GM19328 (cell line): ENCODE measurements around the gene MED27.

Experiments
- ATAC-seq: cut with Tn5 transposase; IDR thresholded peaks from one replicate; pipeline ENCODE4 v1.9.1; 2021; ENCODE audit warnings: mild to moderate bottlenecking, moderate library complexity; ENCODE audit not compliant: unreplicated experiment

MED27 gene

GRCh38 chr9:132079391-132080091, at the start of gene MED27:
TSS of gene MED27 (minus strand) at chr9:132079867. CDS start at chr9:132079844, 23 bp downstream.
- no peak for ATAC-seq

DNA sequence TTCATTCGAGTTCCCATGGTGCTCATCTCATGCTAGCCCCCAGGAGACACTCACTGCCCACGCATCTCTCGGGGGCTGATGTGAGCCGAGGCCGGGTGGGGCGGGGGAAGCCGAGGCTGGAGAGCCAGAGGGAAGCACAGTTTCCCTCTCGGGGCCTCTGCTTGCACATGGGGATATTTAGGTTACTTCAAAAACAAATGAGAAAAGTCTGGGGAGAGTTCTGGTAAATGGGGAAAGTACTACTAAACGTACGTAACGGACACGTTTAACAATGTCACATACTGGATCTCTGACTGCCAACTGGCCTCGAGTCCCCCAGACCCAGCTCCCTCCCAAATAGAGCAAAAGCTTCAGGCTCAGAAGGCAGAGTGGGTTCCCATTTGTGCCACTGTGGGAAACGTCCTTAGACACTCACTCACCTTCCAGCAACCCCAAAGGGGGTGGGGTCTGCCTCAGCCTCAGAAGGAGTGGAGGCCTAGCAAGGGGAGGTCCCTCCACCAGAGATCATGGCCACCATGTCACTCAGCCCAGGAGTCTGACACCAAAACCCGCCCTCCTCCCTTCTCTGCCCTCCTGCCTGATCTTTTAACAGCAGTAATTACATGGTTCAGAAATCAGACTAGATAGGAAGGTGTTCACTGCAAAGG, 48.3 kb upstream of the MED27 start:
- no peak for ATAC-seq

- no peak for ATAC-seq
These were observed 47.1 kb upstream of the MED27 start for GRCh38 chr9:132126680-132127236.

GRCh38 chr9:132125944-132126679, 46.4 kb upstream of the MED27 start:
- ATAC-seq: no peak

DNA sequence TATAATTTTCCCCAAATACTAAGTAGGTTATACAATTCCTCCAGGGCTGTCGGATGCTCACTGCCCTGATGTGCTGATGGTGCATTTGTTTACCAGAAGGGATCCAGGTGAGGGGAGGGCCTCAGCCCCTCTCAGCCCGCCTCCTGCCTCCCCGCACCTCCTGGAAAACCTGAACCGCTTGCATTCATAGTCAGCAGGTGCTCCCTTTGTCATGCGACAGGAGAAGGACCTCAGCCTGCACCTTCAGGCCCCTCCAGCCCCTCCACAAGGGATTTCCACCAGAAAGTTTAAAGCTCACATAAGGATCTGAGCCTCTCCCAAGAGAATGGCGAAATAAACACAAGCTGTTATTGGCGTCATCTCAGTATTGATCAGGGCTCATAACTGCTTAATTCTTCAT, 45.7 kb upstream of the MED27 start:
- no peak for ATAC-seq

- ATAC-seq: no peak
These were observed 45.1 kb upstream of the MED27 start for GRCh38 chr9:132124800-132125199.

DNA sequence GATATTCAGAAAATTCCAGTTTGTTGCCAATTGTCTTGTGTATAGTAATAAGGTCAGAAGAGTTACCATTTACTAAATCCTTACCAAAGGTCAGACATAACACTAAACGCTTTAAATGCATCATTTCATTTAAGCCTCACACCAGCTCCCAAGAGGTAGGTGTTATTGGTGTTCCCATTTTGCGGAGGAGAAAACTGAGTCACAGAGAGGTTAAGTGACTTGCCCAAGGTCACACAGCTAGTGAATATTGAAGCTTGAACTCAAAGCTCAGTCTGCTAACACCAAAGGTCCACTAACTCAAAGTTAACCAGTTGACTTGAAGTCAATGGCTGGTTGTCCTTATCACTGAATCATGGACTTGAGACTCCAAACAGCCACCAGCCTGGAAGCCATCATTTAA, 41.4 kb upstream of the MED27 start:
- ATAC-seq: no peak

GRCh38 chr9:132117694-132118093, 38.0 kb upstream of the MED27 start:
- no peak for ATAC-seq

DNA sequence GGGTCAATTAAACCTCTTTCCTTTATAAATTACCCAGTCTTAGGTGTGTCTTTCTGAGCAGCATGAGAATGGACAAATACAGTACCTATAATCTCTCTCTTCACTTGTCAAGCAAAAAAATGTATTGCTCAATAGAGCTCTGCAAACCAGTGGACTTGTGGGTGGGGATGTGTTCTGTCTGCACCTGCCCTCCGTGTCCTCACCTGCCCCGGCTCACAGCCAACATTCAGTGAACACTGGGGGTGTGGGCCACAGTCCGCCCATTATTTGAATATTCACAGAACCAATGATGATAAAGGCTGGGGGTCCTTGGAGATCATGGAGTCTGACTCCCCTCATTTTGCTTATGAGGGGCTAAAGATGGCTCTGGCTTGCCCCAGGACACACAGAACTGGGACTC, 36.9 kb upstream of the MED27 start:
- ATAC-seq: no peak

DNA sequence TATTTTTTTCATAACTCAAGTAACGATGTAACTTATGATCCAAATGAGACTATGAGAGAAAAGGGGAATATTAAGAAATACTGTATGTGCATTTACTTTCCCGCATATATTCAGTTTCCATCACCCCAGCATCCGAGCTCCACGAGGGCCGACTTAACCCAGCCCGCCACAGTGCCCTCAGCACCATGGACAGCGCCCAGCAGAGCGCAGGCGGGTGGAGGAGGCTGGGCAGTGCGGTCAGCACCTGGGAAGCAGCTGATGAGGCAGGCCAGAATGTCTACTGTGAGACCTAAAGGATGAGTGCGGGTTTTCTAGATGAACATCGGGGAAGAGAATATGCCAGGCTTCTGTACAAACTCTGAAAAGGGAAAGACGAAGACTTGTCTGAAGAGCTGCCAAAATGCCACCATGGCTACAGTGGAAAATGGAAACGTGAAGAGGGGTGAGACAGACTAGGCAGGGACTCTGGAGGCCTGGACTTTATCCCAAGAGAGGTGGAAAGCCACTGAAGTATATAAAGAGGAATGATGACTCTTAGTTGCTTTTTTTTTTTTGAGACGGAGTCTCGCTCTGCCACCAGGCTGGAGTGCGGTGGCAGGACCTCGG, 34.5 kb upstream of the MED27 start:
- ATAC-seq: no peak

DNA sequence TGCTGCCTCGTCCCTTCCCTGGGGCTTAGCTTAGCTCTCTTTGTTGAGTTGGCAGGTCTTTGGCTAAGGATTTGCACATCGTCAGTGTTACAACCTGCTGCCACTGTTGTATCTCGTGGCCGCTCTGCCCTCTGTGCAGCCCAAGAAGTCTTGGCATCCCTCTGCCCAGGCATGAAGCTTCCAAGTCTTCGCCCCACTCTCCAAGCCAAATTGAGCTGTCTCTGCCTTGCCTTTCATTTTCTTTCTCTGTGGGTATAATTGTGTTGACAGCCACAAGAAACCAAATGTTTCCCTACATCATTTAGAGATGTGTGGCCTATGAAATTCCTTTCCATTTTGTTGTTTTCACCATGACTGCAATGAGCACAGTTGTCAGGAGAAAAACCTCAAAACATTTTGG, 29.6 kb upstream of the MED27 start:
- ATAC-seq: no peak

- no peak for ATAC-seq
These were observed 29.1 kb upstream of the MED27 start for GRCh38 chr9:132108728-132109127.

GRCh38 chr9:132099741-132100407, 20.2 kb upstream of the MED27 start:
- ATAC-seq: no peak

DNA sequence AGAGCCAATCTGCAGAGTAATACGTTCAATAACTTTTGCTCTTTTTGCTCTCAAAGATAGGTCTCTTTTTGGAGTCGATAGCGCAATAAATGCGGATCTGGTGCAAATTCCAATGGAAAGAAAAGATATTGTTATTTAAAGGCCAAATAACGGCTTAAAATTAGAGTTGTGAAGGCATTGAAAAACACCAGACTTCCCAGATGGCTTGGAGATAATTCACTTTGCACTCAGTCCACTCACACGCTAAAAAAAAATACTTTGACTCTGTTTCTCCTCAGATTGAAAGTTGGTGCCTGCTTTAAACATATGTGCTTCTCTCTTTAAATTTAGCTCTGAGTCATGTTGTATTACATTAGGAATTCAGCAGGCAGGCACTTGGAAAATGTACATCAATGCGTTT, 19.5 kb upstream of the MED27 start:
- no peak for ATAC-seq

GRCh38 chr9:132094314-132094791, 14.7 kb upstream of the MED27 start:
- no peak for ATAC-seq

GRCh38 chr9:132090771-132091170, 11.1 kb upstream of the MED27 start:
- no peak for ATAC-seq

DNA sequence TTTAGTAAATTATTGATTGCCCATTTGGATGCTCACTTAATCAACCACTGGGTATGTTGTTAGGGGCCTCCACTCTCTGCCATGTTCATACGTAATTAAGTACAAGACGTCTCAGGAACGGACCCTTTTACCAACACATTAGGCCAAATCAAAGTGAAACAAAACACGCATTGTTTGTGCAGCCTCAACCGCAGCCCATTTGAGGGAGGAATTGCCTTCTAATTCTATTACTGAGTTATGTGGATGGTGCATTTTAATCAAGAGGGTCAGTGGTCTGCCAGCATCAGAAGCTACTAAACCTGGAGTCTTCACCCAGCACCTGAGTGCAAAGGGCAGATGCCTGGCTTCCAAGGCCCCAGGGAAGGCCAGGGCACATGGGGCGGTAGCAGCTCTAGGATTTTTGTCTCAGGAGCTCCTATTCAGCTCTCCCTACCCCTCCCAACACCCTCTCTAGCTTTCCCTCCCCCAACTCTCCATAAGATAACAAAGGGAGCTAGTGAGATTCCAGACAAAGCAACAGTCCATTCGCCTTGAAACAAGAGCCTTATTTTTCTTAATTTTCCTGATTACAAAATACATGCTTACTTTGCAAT, 7.9 kb upstream of the MED27 start:
- no peak for ATAC-seq

GRCh38 chr9:132082188-132082587, 2.5 kb upstream of the MED27 start:
- no peak for ATAC-seq

- no peak for ATAC-seq
These were observed 839 bp downstream of the MED27 start for GRCh38 chr9:132078699-132079356.
